GM13977 (cell line): ENCODE data around the gene GUSB.
"Not testable (repeated sequence)": the region's sequence is repeated elsewhere in the genome, so short reads cannot be mapped to it uniquely, and the experiment has no call there.

Experiments
- DNase-seq: peaks from one replicate; pipeline ENCODE4 v3.0.0; 2012; ENCODE audit warnings: low spot score
- CTCF ChIP-seq: IDR thresholded peaks from 2 replicates; pipeline ENCODE4 v1.5.1; 2012; ENCODE audit warnings: mild to moderate bottlenecking, control low read depth; ENCODE audit not compliant: insufficient read depth; ENCODE audit errors: extremely low read depth, missing control alignments
- in situ Hi-C: fragments of 300-500 bp; cut with MboI; formaldehyde crosslinking; loops from one replicate; pipeline ENCODE4 v1.12.0; 2022; ENCODE audit warnings: low sequenced_read_pairs, low pct_unique_long_range_greater_than_20kb, mixed read lengths, inconsistent platforms; ENCODE audit not compliant: unreplicated experiment

The GUSB gene

DNA sequence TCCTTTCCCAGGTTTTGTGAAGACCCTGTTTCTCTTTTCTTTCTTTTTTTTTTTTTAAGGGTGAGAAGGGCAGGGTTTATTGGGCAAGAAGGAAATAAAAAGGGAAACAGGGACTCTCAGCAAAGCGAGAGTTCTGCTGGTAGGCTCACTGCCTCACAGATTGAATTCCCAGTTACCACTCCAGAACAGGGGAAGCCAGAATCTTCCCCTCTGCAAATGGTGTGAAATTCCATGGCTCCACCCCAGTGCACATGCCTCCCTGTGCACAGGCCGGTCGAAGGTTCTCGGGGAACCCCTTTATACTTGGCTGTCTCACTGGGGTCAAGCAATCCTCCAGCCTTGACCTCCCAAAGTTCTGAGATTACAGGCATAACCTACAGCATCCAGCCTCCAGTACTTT, 10.5 kb upstream of the GUSB start:
- no peak for DNase-seq
- in situ Hi-C loops = no loop called here
- no peak for TF ChIP-seq CTCF

DNA sequence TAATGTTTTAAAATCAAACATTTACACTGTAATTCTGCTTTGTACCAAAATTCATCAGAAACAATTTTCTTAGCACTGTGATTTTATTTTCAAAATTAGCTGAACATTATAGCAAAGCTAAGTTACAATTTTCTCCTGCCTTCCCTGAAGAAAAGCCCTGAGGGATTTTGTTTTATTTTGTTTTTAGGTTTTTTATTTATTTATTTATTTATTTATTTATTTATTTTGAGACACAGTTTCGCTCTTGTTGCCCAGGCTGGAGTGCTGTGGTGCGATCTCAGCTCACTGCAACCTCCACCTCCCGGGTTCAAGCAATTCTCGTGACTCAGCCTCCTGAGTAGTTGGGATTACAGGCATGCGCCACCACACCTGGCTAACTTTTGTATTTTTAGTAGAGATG, 9.8 kb upstream of the GUSB start:
- DNase-seq, in situ Hi-C loops: not testable (repeated sequence)

DNA sequence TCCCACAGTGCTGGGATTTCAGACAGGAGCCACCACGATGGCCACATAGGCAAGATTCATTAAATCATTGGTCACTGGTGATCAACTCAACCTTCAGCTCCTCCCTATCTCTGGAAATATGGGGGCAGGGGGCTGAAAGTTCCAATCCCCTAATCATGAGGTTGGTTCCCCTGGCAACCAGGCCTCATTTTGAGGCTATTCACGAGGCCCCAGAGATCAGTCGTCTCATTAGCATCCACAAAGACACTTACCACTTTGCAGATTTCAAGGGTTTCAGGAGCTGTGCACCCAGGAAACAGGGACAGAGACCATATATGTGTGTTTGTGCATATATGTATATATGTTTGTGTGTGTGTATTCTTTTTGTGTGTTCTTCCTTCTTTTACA, 7.7 kb upstream of the GUSB start:
- no peak for DNase-seq
- in situ Hi-C loops = no loop called here
- no peak for TF ChIP-seq CTCF

DNA sequence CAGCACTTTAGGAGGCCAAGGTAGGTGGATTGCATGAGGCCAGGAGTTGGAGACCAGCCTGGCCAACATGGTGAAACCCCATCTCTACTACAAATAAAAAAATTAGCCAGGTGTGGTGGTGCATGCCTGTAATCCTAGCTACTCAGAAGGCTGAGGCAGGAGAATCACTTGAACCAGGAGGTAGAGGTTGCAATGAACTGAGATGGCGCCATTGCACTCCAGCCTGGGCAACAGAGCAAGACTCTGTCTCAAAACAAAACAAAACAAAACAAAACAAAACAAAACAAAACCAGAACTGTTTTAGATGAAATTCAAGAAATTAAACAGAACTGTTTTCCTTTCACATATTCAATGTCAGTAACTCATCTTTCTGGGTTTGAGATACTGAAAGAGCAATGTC, 6.5 kb upstream of the GUSB start:
- in situ Hi-C loops, DNase-seq: not testable (repeated sequence)

- no peak for DNase-seq
- TF ChIP-seq CTCF = no peak
- in situ Hi-C loops = no loop called here
Observed at GRCh38 chr7:65988084-65988483, 6.1 kb upstream of the GUSB start.

- no peak for TF ChIP-seq CTCF
- DNase-seq = no peak
Observed at GRCh38 chr7:65983965-65984658, 2.1 kb upstream of the GUSB start.

DNA sequence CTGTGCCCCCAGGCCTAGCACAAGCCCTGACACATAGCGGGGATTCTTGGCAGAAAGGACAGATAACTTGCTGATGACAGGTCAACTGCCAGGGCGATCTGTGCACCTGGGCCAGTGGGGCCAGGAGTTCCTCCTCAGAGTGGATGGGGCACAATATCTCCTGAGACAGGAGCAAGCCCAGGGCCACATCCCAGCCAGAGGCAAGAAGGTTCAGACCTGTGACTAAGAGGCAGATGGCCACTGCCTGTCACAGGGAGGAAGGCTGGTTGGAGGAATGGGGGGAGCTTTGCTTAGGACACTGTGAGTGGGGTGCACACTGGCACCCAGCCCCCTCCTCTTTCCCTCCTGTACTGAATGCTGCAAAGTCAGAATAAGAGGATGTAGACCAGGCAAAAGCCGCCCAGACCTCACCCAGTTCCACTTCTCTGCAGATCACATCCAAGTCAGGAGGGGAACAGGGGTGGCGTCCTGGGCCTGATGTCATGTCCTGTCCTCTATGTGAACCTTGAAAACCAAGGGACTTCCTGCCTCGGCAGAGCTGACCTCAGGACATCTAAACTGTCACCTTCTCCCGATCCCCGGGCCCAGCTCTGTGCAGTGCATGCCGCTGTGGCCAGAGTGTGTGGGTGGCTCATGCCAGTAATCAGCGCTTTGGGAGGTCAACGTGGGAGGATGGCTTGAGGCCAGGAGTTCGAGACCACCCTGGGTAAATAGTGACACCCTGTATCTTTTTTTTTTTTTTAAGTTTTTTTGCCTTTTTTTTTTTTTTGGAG, 1.3 kb downstream of the GUSB start:
- no peak for TF ChIP-seq CTCF
- DNase-seq = peak; percentile 88

More at GRCh38 chr7:65983965-65984658, 2.1 kb upstream of the GUSB start:
- in situ Hi-C loops = no loop called here

More for the DNA sequence above, 1.3 kb downstream of the GUSB start:
- in situ Hi-C loops = no loop called here
